Activated CD8-positive, alpha-beta memory T cell treated with anti-CD3 and anti-CD28 coated beads, Interleukin-2, amount 50 U/mL, for 24 hours (primary cell): ENCODE measurements around the gene LTK.

ENCODE experiments used
- DNase-seq: peaks from one replicate; pipeline ENCODE4 v3.0.0-alpha.2; 2020; ENCODE audit errors: extremely low read depth

LTK gene

GRCh38 chr15:41513506-41514227 lies at the start of gene LTK:
TSS of gene LTK (minus strand) at chr15:41513827. CDS start at chr15:41513709, 118 bp downstream.
- DNase-seq, result no peak

GRCh38 chr15:41562784-41563198 lies 49.2 kb upstream of the LTK start:
- DNase-seq, result no peak

DNA sequence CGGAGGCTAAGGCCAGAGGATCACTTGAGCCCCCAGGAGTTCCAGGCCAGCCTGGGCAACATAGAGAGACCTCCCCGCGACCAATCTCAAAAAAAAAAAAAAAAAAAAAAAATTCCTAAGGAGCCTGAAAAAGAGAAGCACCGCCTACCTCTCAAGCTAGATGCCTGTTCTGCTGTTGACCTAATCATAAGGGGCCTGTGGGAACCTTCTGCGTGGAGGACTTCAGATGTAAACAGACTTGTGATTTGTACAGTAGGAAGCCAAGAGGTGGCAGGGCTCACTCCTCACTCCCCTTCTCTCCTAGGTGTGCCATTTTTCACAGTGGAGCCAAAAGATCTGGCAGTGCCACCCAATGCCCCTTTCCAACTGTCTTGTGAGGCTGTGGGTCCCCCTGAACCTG lies 48.6 kb upstream of the LTK start:
- no peak for DNase-seq

GRCh38 chr15:41561777-41562145 lies 48.1 kb upstream of the LTK start:
- no peak for DNase-seq

DNA sequence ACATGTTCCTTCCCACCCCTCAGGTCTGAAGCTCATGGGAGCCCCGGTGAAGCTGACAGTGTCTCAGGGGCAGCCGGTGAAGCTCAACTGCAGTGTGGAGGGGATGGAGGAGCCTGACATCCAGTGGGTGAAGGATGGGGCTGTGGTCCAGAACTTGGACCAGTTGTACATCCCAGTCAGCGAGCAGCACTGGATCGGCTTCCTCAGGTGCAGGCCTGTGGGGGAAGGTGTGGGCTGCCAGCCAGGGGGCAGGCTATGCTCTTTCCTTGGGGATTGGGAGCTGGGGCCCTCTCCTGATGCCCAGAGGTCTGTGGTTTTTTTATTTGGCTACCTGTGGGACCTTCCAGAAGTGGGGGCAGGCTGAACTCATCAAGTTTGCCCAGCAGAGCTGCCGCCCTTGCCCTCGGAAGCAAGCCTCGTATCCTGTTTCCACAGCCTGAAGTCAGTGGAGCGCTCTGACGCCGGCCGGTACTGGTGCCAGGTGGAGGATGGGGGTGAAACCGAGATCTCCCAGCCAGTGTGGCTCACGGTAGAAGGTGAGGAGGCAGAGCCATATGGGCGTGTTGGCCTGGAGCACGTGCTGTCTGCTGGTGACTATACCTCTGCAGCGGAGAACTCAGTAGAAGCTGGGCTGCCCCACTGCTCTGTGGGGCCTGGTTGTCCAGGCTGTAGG lies 47.6 kb upstream of the LTK start:
- no peak for DNase-seq

DNA sequence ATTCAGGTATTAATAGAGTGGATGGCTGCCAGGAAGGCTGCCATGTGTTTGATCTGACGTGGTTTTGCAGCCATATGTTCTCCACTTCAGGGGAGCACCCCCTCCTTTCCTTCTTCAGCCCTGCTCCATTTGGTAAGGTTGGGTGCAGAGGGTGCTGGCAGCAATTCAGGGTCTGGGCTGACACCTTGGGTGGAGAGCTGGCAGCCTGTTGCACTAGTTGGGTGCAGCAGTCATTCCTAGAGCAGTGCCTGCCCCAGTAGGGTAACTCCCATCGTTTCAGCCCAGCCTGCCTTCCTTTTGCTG lies 46.9 kb upstream of the LTK start:
- DNase-seq, result no peak

- no peak for DNase-seq
Observed at GRCh38 chr15:41559239-41559782, 45.7 kb upstream of the LTK start.

- DNase-seq, result peak; percentile 24
Observed at GRCh38 chr15:41558400-41559238, 45.0 kb upstream of the LTK start, which contains the start of gene TYRO3. TSS of gene TYRO3 (plus strand) at chr15:41559212. CDS start at chr15:41559258, 46 bp downstream.

- DNase-seq, result peak; percentile 35
Observed at GRCh38 chr15:41557673-41558399, 44.2 kb upstream of the LTK start.

GRCh38 chr15:41556677-41557076 lies 43.0 kb upstream of the LTK start:
- no peak for DNase-seq

DNA sequence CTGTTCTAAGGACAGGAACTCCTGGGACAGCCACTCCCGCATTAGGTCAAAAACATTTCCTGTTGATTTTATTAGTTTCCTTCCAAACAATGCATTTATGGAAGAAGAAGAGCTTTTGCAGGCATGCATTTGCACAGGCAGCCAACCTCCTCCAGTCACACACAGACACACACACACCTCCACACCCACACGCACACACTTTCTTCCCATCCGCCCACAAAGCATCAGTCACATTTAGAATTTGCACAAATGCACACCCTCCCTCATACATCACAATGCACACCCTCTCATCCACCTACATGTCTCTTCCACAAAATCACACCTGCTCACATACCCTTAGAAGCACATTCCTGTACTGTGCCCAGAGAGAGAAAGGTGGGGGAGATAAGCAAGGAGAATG lies 41.3 kb upstream of the LTK start:
- DNase-seq, result no peak

DNA sequence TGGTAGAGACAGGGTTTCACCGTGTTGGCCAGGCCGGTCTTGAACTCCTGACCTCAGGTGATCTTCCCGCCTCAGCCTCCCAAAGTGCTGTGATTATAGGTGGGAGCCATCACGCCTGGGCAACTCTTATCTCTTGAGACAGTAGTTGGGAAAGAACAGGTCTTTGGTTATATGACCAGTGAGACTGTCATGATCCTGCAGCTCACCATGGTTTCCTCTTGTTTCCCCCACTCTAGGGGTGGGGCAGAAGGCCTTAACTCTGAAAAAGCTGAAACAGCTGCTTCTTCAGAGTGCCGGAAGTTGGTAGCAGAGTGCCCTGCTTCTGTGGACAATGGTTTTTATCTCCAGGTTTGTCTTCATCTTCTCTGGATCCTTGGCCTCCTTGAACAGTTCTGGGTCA lies 40.7 kb upstream of the LTK start:
- no peak for DNase-seq

DNA sequence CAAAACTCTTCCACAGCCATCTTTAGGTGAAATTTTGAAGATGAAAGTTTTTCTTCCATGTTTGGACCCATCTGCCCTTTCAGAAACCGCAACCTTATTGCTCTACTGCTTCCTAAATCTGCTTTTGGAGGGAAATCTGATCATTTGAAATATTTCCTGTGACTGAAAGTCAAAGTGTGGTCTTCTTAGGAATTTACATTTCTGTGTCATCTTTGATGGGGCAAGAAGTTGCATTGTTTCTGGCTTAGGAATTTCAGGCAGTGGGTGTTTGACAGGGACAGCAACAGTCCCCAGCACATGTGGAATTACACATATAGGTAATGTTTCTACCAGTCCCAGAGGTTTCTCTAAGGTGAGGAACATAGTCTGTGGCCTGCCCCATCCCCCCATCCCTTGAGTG lies 40.1 kb upstream of the LTK start:
- DNase-seq, result no peak

- DNase-seq, result no peak
Observed at GRCh38 chr15:41550066-41550775, 36.6 kb upstream of the LTK start.

DNA sequence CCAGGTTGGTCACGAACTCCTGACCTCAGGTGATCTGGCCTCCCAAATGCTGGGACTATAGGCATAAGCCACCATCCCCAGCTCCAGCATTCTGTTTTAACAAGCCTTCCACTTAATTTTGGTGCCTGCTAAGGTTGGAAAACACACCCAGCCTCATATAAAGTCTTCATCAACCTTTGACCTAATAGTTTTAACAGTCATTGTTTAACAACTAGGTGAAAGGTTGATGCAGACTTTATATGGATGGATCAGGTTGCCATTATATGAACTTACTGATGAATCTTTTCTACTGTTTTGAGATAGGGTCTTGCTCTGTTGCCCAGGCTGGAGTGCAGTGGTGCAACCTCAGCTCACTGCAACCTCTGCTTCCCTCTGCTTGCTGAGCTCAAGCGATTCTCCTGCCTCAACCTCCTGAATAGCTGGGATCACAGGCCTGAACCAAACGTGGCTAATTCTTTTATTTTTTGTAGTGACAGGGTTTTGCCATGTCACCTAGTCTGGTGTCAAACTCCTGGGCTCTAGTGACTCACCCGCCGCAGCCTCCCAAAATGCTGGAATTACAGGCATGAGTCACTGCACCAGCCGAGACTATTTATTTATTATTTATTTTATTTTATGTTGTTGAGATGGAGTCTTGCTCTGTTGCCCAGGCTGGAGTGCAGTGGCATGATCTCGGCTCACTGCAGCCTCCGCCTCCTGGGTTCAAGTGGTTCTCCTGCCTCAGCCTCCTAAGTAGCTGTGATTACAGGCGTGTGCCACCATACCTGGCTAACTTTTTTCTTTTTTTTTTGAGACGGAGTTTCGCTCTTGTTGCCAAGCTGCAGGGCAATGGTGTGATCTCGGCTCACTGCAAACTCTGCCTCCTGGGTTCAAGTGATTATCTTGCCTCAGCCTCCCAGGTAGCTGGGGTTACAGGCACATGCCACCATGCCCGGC lies 33.5 kb upstream of the LTK start:
- DNase-seq, result no peak

- DNase-seq, result no peak
Observed at GRCh38 chr15:41545218-41545617, 31.6 kb upstream of the LTK start.

- no peak for DNase-seq
Observed at GRCh38 chr15:41544650-41545015, 31.0 kb upstream of the LTK start.

DNA sequence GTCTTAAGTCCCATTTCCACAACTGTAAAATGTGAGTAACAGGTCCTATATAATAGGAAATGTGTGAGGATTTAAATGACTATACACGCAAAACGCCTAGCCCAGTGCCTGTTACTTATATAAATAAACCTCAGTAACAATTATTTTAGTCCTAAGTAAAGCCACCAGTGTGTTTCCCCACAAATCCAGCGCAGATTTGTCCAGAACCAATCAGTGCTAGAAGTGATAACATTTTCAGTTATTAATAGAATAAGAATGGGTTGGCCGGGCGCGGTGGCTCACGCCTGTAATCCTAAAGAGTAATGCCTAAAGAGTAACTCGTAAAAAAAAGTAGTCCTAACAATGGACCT lies 29.9 kb upstream of the LTK start:
- DNase-seq, result no peak

- DNase-seq, result no peak
Observed at GRCh38 chr15:41536866-41537265, 23.2 kb upstream of the LTK start.

DNA sequence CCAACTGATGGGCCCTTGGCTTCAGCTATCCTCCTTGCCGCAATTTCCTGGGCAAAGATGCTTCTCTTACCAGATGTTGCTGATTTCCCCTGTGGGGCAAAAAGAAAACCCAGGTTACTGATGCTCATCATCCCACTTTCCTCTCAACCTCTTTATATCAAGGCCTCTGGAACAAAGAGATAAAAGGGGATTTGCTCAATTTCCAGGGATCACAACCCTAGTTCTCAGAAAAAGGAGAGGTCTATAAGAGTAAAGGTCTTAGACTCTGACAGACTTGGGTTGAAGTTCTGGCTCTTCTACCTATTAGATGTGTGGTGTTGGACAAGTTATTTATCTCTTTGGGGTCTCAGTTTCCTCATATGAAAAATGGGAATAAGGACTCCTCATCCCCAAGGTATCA lies 21.9 kb upstream of the LTK start:
- no peak for DNase-seq
